Right lobe of liver (tissue), 6 donors: ENCODE results near the gene UGT1A10. TPM values are rescaled to one million over a fixed set of nuclear protein-coding genes. Genes with fewer than 3 reads are reported as not detected.

ENCODE experiments used
- ATAC-seq, 4 donors: fragments of 200-7000 bp; cut with Tn5 transposase; one replicate each; pipeline ENCODE4 v1.9.1; 2020; ENCODE audit warnings: mild to moderate bottlenecking in 4 of 4, moderate library complexity in 4 of 4
- DNase-seq, 3 donors: peaks; one replicate each; pipeline ENCODE4 v3.0.0-alpha.2; 2020
- H3K27ac ChIP-seq, 3 donors: fragments of 200-600 bp; one replicate each; pipeline ENCODE4 v1.8.0; 2022
- H3K27me3 ChIP-seq, 2 donors: fragments of 200-600 bp; one replicate each; pipeline ENCODE4 v1.8.0; 2022
- H3K36me3 ChIP-seq, 4 donors: fragments of 200-600 bp; sonication (generic) in 1 of 4; one replicate each; pipeline versions ENCODE4 v1.5.1 to v1.8.0; 2017 to 2022; ENCODE audit warnings: control low read depth in 1 of 4
- H3K4me1 ChIP-seq, 4 donors: fragments of 200-600 bp; sonication (generic) in 1 of 4; one replicate each; pipeline versions ENCODE4 v1.5.1 to v1.8.0; 2017 to 2022; ENCODE audit warnings: control low read depth in 1 of 4
- H3K4me3 ChIP-seq, 3 donors: fragments of 200-600 bp; one replicate each; pipeline ENCODE4 v1.8.0; 2022
- H3K9me3 ChIP-seq, 4 donors: fragments of 200-600 bp; sonication (generic) in 1 of 4; one replicate each; pipeline versions ENCODE4 v1.5.1 to v1.8.0; 2017 to 2022; ENCODE audit warnings: control low read depth in 1 of 4
- POLR2A ChIP-seq: fragments of 450-650 bp; IDR thresholded peaks from one replicate; pipeline ENCODE4 v1.6.1; 2017; ENCODE audit warnings: antibody characterized with exemption, mild to moderate bottlenecking
- WGBS: methylation state at CpG from one replicate; pipeline ENCODE4 v1.1.6; 2018; ENCODE audit warnings: low coverage, low lambda C conversion rate; ENCODE audit not compliant: insufficient coverage; ENCODE audit errors: missing lambda C conversion rate; 5-methylcytosine and 5-hydroxymethylcytosine counted together
- intact Hi-C, 2 donors: fragments of 100-400 bp; cut with DNase I; formaldehyde crosslinking; loops; one replicate each; pipeline versions ENCODE4 v1.11.2 to v1.14.1; 2022
- total RNA-seq, 6 experiments: library from RNA; depleted of rRNA in 2 of 6; stranded (reverse); fragments of >200 nt in 2 of 6; fragmentation: NEBNext Ultra II Directional in 3 of 6; extraction: Animal tissue kit (Norgen Biotek cat#: 25700) in 3 of 6; gene quantifications; one replicate each; pipeline versions ENCODE4 v1.1.0 to v1.2.4, GENCODE V29; 2016 to 2023
- TF ChIP-seq, protein P1 (sequence below), 4 donors: fragments of 200-600 bp in 3 of 4; fragments of 450-650 bp in 1 of 4; IDR thresholded peaks; one replicate each; pipeline versions ENCODE4 v1.5.1 to v1.8.0; 2016 to 2022; ENCODE audit warnings: antibody characterized with exemption in 4 of 4, mild to moderate bottlenecking in 2 of 4
- donor health status: DM: no; HTN: yes; CAD: no.
- donor health status: DM: no; HTN: no; CAD: no.
- donor health status: DM: no; HTN: no; CAD: no.
- donor health status: DM: no; HTN: yes; CAD: no.
- donor health status: DM: no; HTN: yes; CAD: no.

The UGT1A10 gene
- total RNA-seq, 6 experiments from 2014 or later: 0.11 TPM; not detected in 5

DNA sequence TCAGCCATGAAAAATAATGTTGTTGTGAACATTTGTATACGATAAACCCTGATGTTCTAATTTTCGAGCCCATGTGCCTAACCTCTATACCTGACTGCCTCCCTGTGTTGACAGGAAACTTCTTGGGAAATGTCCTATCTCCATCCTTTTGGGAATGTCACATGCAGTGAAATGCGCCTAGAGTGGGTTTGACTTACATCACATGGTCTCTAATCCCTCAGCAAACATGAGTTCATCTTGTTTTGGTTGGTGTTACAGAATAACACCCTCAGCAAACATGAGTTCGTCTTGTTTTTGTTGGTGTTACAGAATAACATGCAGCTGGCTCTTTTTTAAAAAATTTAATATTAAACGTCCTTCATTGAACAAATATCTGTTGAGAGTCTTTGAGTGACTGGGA, 52.1 kb downstream of the UGT1A10 start:
- H3K36me3 ChIP-seq: no peaks in the 10 kb centered on the region
- TF ChIP-seq POLR2A: no peak
- TF ChIP-seq, protein P1, sequence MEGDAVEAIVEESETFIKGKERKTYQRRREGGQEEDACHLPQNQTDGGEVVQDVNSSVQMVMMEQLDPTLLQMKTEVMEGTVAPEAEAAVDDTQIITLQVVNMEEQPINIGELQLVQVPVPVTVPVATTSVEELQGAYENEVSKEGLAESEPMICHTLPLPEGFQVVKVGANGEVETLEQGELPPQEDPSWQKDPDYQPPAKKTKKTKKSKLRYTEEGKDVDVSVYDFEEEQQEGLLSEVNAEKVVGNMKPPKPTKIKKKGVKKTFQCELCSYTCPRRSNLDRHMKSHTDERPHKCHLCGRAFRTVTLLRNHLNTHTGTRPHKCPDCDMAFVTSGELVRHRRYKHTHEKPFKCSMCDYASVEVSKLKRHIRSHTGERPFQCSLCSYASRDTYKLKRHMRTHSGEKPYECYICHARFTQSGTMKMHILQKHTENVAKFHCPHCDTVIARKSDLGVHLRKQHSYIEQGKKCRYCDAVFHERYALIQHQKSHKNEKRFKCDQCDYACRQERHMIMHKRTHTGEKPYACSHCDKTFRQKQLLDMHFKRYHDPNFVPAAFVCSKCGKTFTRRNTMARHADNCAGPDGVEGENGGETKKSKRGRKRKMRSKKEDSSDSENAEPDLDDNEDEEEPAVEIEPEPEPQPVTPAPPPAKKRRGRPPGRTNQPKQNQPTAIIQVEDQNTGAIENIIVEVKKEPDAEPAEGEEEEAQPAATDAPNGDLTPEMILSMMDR (IDR thresholded peaks at IDR 0.05): no peak
- H3K9me3 ChIP-seq: no peaks in the 10 kb centered on the region
- ATAC-seq (no peak), DNase-seq (no peak)
- no peaks in the 10 kb centered on the region for H3K27me3 ChIP-seq
- intact Hi-C loops: no loop called here
- H3K4me3 ChIP-seq: no peak overlapping the region
- H3K27ac ChIP-seq: no peak overlapping the region
- peaks cover 0 to 41% (median 4%) of the 10 kb centered on the region in 4 donors for H3K4me1 ChIP-seq
- 66% methylated on average over 5 of the region's 5 CpGs for WGBS

DNA sequence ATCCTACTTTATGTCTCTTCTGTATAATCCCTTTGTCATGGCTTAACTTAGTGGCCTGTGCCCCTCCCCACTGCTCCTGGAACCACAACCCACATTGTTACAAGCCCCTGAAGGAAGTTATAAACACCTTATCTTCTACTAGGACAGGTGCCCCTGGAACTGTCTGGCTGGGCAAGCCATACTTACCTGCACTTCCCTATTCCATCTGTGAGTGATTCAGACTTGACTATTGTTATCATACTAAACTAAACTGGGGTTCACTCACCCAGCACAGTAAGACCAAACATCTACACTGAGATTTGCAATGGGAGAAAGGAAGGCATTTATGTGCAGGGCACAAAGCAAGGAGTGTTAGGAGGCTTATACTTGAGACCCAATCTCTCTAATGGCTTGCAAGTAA, 52.8 kb downstream of the UGT1A10 start:
- H3K27ac ChIP-seq: no peak overlapping the region
- H3K36me3 ChIP-seq: no peaks in the 10 kb centered on the region
- peaks cover 0 to 45% (median 4%) of the 10 kb centered on the region in 4 donors for H3K4me1 ChIP-seq
- intact Hi-C loops: no loop called here
- no peak overlapping the region for H3K4me3 ChIP-seq
- H3K27me3 ChIP-seq: no peaks in the 10 kb centered on the region
- H3K9me3 ChIP-seq: no peaks in the 10 kb centered on the region
- ATAC-seq (no peak), DNase-seq (no peak)
- TF ChIP-seq, protein P1 (IDR thresholded peaks at IDR 0.05): no peak
- no peak for TF ChIP-seq POLR2A

DNA sequence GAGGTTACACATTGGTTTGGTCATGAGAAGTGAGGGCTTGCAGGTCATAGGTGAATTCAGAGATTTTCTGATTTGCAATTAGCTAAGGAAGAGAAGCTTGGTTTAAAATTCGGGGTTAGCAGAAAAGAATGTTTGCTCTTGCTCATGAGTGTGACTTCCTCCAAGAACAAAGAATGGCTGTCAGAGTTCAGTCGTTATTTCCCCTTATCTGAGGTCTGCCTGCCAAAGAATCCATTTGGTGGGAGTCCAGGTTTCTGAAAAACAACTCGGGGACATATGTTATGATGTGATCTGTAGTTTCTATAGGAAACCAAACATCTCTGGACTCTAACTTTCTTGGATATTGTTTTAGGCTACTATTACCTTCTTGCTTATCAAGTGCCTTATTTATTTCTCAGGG, 53.3 kb downstream of the UGT1A10 start:
- WGBS: 4% methylated on average over 3 of the region's 3 CpGs
- Histone ChIP-seq H3K4me1 (peaks cover 0 to 45% (median 4%) of the 10 kb centered on the region in 4 donors), H3K4me3 (no peak overlapping the region), H3K27me3 (no peaks in the 10 kb centered on the region), H3K27ac (no peak overlapping the region), H3K9me3 (no peaks in the 10 kb centered on the region), H3K36me3 (no peaks in the 10 kb centered on the region)
- TF ChIP-seq, protein P1 (IDR thresholded peaks at IDR 0.05): no peak
- TF ChIP-seq POLR2A: no peak
- intact Hi-C loops: no loop called here
- DNase-seq (no peak), ATAC-seq (no peak)

DNA sequence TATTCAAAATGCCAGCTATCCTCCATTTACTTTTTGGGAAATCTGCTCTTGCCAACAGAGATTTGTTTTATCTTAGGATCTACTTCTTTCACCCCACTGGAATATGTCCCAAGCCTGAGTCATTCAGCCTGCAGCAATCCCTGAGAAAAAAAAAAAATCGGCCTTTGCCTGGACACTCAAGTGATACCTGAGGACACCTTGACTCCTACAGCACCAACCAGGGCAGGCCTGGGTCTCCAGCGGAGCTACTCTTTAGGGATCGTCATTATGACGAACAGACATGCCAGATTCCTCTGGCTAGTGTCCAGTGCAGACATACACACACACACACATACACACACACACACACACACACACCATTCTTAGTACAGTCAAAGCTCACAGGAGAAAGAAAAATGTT, 54.2 kb downstream of the UGT1A10 start:
- no peaks in the 10 kb centered on the region for H3K36me3 ChIP-seq
- no peaks in the 10 kb centered on the region for H3K27me3 ChIP-seq
- no peak overlapping the region for H3K27ac ChIP-seq
- intact Hi-C loops: no loop called here
- TF ChIP-seq, protein P1 (IDR thresholded peaks at IDR 0.05): no peak
- no peak for TF ChIP-seq POLR2A
- no peak overlapping the region for H3K4me3 ChIP-seq
- ATAC-seq (peak in 1 of 4 donors; percentile 18), DNase-seq (no peak)
- H3K4me1 ChIP-seq: peaks cover 0 to 45% (median 4%) of the 10 kb centered on the region in 4 donors
- 38% methylated on average over 4 of the region's 4 CpGs for WGBS
- no peaks in the 10 kb centered on the region for H3K9me3 ChIP-seq
